ENCODE measurements around the gene AHCYL2. TPM values are rescaled to one million over a fixed set of nuclear protein-coding genes. Genes with fewer than 3 reads are reported as not detected.
A peak's percentile ranks its signal among the peaks of the same experiment; 100 is the strongest.
"Not testable (repeated sequence)": the region's sequence is repeated elsewhere in the genome, so short reads cannot be mapped to it uniquely, and the experiment has no call there.

The AHCYL2 gene
- total RNA-seq, 1 experiment from 2014 or later, result 22.1 TPM

GRCh38 chr7:129208667-129209066, 16.2 kb upstream of the AHCYL2 start:
- DNase-seq (ENCODE audit: extremely low read depth, low read depth), result no peak

- no peak for DNase-seq (ENCODE audit: extremely low read depth, low read depth)
Measured at GRCh38 chr7:129209067-129209926, 15.5 kb upstream of the AHCYL2 start.

- DNase-seq (ENCODE audit: extremely low read depth, low read depth), result peak; percentile 67
Measured at GRCh38 chr7:129210256-129210988, 14.4 kb upstream of the AHCYL2 start.

GRCh38 chr7:129210989-129211312, 13.9 kb upstream of the AHCYL2 start:
- no peak for DNase-seq (ENCODE audit: extremely low read depth, low read depth)

GRCh38 chr7:129212126-129212525, 12.7 kb upstream of the AHCYL2 start:
- no peak for DNase-seq (ENCODE audit: extremely low read depth, low read depth)

DNA sequence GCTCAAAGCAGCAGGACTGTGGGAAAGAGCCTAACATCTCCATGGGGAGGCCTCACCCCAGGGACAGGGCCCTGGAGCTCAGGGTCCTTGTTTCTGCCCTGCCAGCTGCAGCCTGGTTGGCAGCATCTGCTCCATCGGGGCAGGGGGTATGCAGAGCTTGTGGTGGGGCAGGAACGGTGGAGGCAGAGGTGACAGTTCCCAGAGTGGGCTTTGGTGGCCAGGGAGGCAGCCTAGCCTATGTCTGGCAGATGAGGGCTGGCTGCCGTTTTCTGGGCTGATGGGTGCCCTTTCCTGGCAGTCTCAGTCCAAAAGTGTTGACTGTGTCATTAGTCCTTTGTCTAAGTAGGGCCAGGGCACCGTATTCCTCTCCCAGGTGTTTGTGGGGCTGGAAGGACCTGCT, 12.2 kb upstream of the AHCYL2 start:
- no peak for DNase-seq (ENCODE audit: extremely low read depth, low read depth)

- DNase-seq (ENCODE audit: extremely low read depth, low read depth), result no peak
Measured at GRCh38 chr7:129213828-129214227, 11.0 kb upstream of the AHCYL2 start.

- DNase-seq (ENCODE audit: extremely low read depth, low read depth), result not testable (repeated sequence)
Measured at GRCh38 chr7:129215691-129216090, 9.1 kb upstream of the AHCYL2 start.

DNA sequence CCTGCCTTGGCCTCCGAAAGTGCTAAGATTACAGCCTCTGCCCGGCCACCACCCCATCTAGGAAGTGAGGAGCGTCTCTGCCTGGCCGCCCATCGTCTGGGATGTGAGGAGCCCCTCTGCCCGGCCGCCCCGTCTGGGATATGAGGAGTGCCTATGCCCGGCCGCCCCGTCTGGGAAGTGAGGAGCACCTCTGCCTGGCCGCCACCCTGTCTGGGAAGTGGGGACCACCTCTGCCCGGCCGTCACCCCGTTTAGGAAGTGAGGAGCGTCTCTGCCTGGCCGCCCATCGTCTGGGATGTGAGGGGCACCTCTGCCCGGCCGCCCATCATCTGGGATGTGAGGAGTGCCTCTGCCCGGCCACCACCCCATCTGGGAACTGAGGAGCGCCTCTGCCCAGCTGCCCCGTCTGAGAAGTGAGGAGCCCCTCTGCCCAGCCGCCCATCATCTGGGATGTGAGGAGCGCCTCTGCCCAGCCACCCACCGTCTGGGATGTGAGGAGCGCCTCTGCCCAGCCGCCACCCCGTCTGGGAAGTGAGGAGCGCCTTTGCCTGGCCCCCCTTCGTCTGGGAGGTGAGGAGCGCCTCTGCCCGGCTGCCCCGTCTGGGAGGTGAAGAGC, 8.6 kb upstream of the AHCYL2 start:
- DNase-seq (ENCODE audit: extremely low read depth, low read depth), result not testable (repeated sequence)

DNA sequence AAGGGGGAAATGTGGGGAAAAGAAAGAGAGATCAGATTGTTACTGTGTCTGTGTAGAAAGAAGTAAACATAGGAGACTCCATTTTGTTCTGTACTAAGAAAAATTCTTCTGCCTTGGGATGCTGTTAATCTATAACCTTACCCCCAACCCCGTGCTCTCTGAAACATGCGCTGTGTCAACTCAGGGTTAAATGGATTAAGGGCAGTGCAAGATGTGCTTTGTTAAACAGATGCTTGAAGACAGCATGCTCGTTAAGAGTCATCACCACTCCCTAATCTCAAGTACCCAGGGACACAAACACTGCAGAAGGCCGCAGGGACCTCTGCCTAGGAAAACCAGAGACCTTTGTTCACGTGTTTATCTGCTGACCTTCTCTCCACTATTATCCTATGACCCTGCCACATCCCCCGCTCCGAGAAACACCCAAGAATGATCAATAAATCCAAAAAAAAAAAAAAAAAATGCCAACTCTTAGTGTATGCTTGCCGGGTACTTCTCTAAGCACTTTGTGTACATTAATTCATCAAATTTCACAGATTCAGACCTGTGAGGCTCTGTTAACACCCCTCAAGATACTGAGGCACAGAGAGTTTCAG, 7.9 kb upstream of the AHCYL2 start:
- not testable (repeated sequence) for DNase-seq (ENCODE audit: extremely low read depth, low read depth)

DNA sequence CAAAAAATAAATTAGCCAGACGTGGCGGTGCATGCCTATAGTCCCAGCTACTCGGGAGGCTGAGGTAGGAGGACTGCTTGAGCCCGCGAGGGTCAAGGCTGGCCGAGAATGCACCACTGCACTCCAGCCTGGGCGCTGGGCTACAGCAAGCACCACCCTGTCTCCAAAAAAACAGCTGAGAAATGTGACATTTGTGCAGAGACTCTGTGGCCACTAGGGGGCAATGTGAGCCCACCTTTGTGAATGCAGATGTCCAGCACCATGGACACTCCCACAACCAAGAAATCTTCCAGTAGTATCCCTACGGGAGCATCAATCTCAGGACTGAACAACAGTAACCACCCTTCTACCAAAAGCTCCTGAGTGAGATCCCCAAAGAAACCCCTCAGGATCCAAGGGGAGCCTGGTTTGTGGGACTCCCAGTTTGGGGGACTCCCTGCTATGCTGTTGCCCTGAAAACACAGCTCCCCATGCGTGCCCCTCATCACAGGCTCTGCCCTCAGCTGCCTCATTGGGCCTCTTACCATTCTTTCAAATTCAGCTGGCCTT, 6.2 kb upstream of the AHCYL2 start:
- peak; percentile 89 for DNase-seq (ENCODE audit: extremely low read depth, low read depth)

DNA sequence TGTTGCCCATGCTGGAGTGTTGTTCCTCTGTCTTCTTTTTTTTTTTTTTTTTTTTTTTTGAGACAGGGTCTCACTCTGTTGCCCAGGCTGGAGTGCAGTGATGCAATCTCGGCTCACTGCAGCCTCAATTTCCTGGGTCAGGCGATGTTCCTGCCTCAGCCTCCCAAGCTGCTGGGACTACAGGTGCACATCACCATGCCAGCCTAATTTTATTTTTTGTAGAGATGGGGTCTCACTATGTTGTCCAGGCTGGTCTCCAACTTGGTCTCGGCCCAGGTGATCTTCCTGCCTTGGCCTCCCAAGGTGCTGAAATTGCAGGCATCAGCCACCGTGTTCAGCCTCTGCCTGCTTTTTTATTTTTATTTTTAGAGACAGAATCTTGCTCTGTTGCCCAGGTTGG, 5.7 kb upstream of the AHCYL2 start:
- DNase-seq (ENCODE audit: extremely low read depth, low read depth), result not testable (repeated sequence)

- DNase-seq (ENCODE audit: extremely low read depth, low read depth), result no peak
Measured at GRCh38 chr7:129222064-129222463, 2.8 kb upstream of the AHCYL2 start.

DNA sequence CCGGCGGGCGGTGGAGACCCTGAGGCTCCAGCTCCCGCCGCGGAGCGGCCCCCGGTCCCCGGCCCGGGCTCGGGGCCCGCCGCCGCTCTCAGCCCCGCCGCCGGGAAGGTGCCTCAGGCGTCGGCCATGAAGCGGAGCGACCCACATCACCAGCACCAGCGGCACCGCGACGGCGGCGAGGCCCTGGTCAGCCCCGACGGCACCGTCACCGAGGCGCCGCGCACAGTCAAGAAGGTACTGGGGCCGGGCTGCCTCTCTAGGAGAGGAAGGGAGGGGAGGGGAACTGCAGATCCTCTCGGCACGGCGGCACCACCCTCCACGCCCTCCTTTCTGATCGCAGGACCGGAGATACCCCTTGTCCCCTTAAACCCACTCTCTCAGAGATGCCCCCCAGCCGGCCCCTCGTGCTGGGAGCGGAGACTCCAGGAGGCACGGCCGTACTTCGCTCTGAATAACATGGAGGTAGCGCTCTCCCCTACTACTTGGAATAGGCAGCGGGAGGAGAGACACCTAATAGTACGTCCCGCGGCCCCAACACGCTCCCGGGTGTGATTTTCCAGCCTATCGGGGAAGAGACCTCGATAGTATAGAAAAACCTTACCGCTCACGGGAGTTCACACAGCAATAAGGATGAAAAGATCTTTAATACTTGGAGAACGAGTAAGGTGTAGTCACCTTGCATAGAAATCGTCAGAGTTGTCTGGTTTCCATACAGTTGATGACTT, 538 bp downstream of the AHCYL2 start:
- DNase-seq (ENCODE audit: extremely low read depth, low read depth), result no peak

DNA sequence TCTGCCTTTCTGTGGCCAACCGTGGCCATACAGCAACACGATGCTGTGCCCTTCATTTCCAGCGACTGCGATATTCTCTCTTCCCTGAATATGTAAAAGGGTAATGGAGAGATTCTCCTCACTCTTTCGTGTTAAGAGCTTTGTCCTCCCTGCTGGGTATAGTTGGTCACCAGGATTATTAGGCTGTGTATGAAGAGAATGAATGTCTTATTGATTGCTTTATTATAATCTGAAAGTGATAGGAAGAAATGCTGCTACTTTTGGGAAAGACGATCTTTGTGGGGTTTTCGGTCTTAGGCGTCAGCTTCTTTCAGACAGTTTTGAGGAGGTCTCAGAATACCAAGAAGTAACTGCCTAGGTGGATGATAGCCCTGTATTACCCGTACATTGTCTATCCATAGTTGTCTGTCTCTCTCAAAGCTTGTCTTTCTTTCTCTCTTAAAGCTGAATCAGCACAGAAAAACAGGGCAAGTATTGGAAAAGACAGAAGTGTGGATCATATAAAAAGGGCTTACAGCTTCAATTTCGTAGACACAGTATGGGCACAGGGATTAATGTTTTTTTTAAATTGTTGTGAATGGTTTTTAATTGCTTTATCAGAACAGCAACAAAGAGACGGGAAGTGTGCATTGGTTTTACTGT, 1.2 kb downstream of the AHCYL2 start:
- DNase-seq (ENCODE audit: extremely low read depth, low read depth), result no peak

- no peak for DNase-seq (ENCODE audit: extremely low read depth, low read depth)
Measured at GRCh38 chr7:129227646-129228578, 3.1 kb downstream of the AHCYL2 start.

DNA sequence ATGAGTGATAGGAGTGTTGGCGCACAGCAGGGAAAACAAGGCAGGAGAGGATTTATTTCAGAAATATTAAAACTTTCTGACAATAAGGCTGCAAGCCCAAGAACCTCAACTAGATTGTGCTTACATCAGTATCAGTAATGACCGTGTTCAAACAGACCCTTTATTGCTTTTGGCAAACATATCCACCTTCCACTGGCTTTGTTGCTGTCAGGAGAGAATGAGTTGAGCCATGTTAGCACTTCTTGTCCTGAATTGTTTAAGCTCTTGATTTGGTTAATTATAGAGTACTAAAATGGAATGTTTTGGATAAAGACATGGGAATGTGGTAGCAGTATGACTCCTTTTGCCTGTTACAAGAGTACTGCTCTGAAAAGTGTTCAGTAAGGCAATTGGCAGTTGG, 3.8 kb downstream of the AHCYL2 start:
- no peak for DNase-seq (ENCODE audit: extremely low read depth, low read depth)

DNA sequence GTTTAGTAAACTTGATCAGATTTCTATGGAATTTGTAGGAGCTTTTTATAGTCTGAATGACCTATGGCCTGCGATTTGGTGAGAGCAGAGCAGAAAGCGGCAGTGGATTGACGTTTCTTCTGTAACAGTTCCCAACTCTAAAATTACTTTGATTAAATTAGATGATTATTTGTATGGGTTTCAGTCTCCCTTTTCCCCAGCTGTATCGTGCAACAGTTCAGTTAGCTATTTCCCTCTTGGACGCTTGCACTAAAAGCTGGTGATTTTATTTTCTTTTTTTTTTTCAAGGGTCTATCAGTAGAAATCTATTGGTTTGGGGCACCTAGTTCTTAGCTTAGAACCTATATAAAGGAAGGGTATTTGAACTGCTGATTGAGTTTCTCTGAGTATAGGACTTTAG, 6.8 kb downstream of the AHCYL2 start:
- DNase-seq (ENCODE audit: extremely low read depth, low read depth), result no peak

DNA sequence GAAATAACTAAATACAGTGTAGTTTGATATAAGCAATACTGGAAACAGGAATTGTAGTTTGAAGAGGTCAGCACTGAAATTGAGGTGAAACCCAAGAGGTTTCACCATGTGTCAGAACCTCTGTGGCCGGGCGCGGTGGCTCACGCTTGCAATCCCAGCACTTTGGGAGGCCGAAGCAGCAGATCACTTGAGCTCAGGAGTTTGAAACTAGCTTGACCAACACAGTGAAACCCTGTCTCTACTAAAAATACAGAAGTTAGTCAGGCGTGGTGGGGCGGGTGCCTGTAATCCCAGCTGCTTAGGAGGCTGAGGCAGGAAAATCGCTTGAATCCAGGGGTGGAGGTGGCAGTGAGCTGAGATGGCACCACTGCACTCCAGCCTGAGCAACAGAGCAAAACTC, 13.7 kb downstream of the AHCYL2 start:
- no peak for DNase-seq (ENCODE audit: extremely low read depth, low read depth)
